ENCODE data around the gene BBLN. TPM values are rescaled to one million over a fixed set of nuclear protein-coding genes. Genes with fewer than 3 reads are reported as not detected.

The BBLN gene
- total RNA-seq, 2 experiments from 2014 or later: 53.6 to 55.9 TPM

GRCh38 chr9:128190516-128191405 is 30.7 kb downstream of the BBLN start:
- intact Hi-C loops (cut with DNase I, micrococcal nuclease): loop anchor here (1.0 to 10.0 kb wide), 6 partner anchors 13 to 388 kb away; partner anchors contain the start of genes DNM1 (in 2 of the 2), BBLN (in 1 of the 2), COQ4 (in 1 of the 2) and FPGS (in 1 of the 2)
- H3K36me3 Mint-ChIP-seq (ENCODE audit: low read depth): peaks cover 45% of the 10 kb centered on the region
- peak overlapping the region; percentile 93 for H3K4me3 Mint-ChIP-seq

GRCh38 chr9:128191406-128192046 is 31.5 kb downstream of the BBLN start, which contains the start of gene CIZ1:
Gene CIZ1, minus strand, starts transcription at chr9:128191572. Its CDS starts 715 bp downstream, at chr9:128190857.
- peak; percentile 43 to 88 (median 70) for DNase-seq
- Histone ChIP-seq H3K36me3 (ENCODE audit: insufficient read depth, low read length) (peaks cover 23% of the 10 kb centered on the region), H3K9me3 (ENCODE audit: control insufficient read depth in 1 of 2, insufficient read depth in 1 of 2, low read length in 2 of 2) (peaks cover 0 to 5% of the 10 kb centered on the region in 2 experiments), H3K27me3 (ENCODE audit: control insufficient read depth in 1 of 2, insufficient read depth in 2 of 2, low read length in 2 of 2) (peaks cover 0 to 4% of the 10 kb centered on the region in 2 experiments), H3K4me3 (ENCODE audit: low read length) (peak within 1 kb of the TSS; percentile 75), H3K4me1 (ENCODE audit: insufficient read depth, low read length) (peaks cover 24% of the 10 kb centered on the region), H3K27ac (ENCODE audit: low read depth in 1 of 2, low read length in 2 of 2) (no peak within 1 kb of the TSS)
- Mint-ChIP-seq H3K27me3 (no peaks in the 10 kb centered on the region), H3K4me3 (peak within 1 kb of the TSS; percentile 93), H3K36me3 (ENCODE audit: low read depth) (peaks cover 37% of the 10 kb centered on the region), H3K4me1 (ENCODE audit: low read depth) (peaks cover 31% of the 10 kb centered on the region), H3K9me3 (no peaks in the 10 kb centered on the region), H3K27ac (peak within 1 kb of the TSS; percentile 89)
- ATAC-seq (ENCODE audit: poor library complexity): peak; percentile 82
- intact Hi-C loops (cut with DNase I, micrococcal nuclease): loop anchor here (1.0 to 10.0 kb wide), 6 partner anchors 12 to 389 kb away; partner anchors contain the start of genes DNM1 (in 2 of the 2), BBLN (in 1 of the 2), COQ4 (in 1 of the 2) and FPGS (in 1 of the 2)
- ChIA-PET POLR2A (interaction anchor here (0.9 to 2.1 kb wide), 8 partner anchors 12 to 124 kb away, joined by 3 to 13 read pairs (median 4); partner anchors contain the start of genes BBLN, NAIF1 and SLC25A25), CTCF (interaction anchor here (0.7 to 1.3 kb wide), 4 partner anchors 16 to 171 kb away, joined by 3 to 8 read pairs (median 3); partner anchors contain the start of gene BBLN)
- TF ChIP-seq CTCF (IDR thresholded peaks at IDR 0.05): peak; percentile 55

More at GRCh38 chr9:128190516-128191405, 30.7 kb downstream of the BBLN start:
- peaks cover 31% of the 10 kb centered on the region for H3K4me1 Mint-ChIP-seq (ENCODE audit: low read depth)
- H3K27ac Mint-ChIP-seq: peak overlapping the region; percentile 89
- DNase-seq (peak in 4 of 14 experiments; percentile 4 to 27 (median 24)), ATAC-seq (ENCODE audit: poor library complexity) (peak; percentile 61)
- H3K4me3 ChIP-seq (ENCODE audit: low read length): peak overlapping the region; percentile 75
- no peaks in the 10 kb centered on the region for H3K9me3 Mint-ChIP-seq
- TF ChIP-seq CTCF (IDR thresholded peaks at IDR 0.05): no peak
- ChIA-PET CTCF (interaction anchor here (0.7 to 1.3 kb wide), 3 partner anchors 17 to 172 kb away, joined by 3 to 8 read pairs (median 3); partner anchors contain the start of gene BBLN), POLR2A (interaction anchor here (0.8 to 2.1 kb wide), 7 partner anchors 16 to 180 kb away, joined by 3 to 13 read pairs (median 5); partner anchors contain the start of genes BBLN, NAIF1, SLC25A25 and URM1)
- H3K36me3 ChIP-seq (ENCODE audit: insufficient read depth, low read length): peaks cover 30% of the 10 kb centered on the region
- peaks cover 0 to 4% of the 10 kb centered on the region in 2 experiments for H3K27me3 ChIP-seq (ENCODE audit: control insufficient read depth in 1 of 2, insufficient read depth in 2 of 2, low read length in 2 of 2)
- H3K9me3 ChIP-seq (ENCODE audit: control insufficient read depth in 1 of 2, insufficient read depth in 1 of 2, low read length in 2 of 2): peaks cover 0 to 5% of the 10 kb centered on the region in 2 experiments
- no peaks in the 10 kb centered on the region for H3K27me3 Mint-ChIP-seq
- H3K27ac ChIP-seq (ENCODE audit: low read depth in 1 of 2, low read length in 2 of 2): no peak overlapping the region
- peaks cover 24% of the 10 kb centered on the region for H3K4me1 ChIP-seq (ENCODE audit: insufficient read depth, low read length)
